HG03103 (cell line): Measurements from ENCODE around the gene CDH23.

Source experiments
- ATAC-seq: cut with Tn5 transposase; IDR thresholded peaks from one replicate; pipeline ENCODE4 v1.9.1; 2021; ENCODE audit warnings: low read depth; ENCODE audit not compliant: unreplicated experiment

CDH23 gene

GRCh38 chr10:71553432-71553831 lies 156.7 kb downstream of the CDH23 start:
- no peak for ATAC-seq

GRCh38 chr10:71554671-71555070 lies 158.0 kb downstream of the CDH23 start:
- ATAC-seq, result no peak

DNA sequence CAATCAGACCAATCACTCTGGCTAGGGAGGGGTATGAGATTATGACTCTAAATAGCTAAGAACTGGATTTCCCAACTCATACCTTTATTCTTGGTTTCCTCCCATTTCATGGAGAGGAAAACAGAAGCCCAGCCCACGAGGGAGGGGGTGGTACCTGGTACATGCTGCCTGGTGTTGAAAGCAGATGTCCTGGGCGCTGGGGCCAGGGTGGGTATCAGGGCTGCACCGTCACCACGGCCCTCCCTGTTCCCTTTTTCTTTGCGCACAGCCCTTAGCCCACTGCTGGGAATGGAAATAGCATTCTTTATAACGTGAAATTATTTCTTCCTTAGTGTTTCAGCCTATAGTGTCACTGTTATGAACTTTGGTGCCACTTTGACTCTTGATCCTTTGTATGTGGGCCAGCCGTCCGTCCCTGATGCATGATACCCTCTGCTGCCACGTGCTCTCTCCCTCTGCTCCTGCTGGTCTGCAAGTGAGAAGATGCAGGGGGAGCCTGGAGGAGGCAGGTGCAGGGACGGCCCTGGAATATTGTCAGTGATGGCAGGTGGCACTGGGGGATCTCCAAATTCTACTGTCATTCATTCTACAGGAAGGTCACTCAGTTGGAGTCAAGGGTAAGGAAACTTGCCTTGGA lies 158.5 kb downstream of the CDH23 start:
- ATAC-seq, result no peak

DNA sequence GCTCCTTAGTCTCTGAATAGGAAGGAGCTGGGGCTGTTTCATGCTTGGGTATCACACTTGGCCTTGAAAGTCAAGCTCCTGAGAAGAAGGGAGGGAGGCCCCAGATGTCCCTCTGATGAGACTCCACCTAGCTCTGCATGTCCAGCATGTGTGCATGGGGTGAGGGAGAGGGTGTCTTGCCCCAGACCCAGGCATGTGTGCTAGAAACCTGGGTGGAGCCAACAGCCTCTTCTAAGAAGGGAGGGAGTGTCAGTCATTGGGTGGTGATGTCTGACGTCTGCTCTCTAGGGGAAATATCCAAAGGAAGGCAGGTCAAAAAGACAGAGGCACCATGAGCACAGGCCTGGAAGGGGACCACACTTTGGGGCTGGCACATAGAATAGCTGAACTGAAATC lies 159.0 kb downstream of the CDH23 start:
- no peak for ATAC-seq

- ATAC-seq, result no peak
Observed at GRCh38 chr10:71558991-71559390, 162.3 kb downstream of the CDH23 start.

DNA sequence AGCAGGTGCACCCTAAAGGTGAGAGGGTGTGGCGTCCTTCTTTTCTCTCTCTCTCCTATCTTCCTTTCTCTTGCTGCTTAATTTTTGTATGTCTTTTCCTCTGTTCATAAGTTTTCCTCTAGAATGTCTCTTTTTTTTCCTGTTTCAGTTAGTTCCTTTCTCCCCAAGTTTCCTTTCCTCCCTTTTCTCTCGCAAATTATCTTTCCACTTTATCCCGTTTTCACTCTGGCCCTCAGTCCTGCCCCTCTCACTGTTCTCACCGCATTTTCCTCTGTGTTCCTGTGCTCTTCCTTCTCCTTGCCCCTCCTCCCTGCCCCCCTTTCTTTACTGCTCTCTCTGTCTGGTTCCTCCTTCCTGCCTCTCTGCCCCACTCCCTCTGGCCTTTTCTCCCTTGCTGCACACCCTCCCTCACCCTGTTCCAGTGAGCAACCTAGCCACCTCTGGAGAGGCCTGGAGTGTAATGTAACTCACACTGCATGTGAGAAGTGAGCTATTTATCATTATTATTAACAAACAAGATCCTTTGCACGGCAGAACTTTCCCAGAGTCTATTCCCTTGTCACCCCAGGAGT lies 164.4 kb downstream of the CDH23 start:
- no peak for ATAC-seq

- no peak for ATAC-seq
Observed at GRCh38 chr10:71562181-71562580, 165.5 kb downstream of the CDH23 start.

DNA sequence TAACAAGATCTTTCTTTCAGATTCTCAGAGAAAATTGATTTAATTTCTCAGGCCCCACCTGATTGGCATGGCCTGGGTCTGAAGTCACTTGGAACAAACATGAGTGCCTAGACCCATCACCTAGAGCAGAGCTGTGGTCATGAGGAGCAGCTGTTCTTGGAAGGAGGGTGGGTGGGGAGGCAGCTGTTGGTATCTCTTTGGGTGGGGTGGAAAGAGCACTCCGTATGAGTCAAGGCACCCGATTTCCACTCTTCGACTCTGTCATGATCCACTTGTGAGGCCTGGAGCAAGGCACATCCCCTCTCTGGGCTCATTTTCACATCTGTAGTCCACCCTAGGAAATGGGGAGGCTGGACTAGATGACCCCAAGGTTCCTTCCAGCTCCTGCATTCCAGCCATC lies 166.2 kb downstream of the CDH23 start:
- ATAC-seq, result no peak

- no peak for ATAC-seq
Observed at GRCh38 chr10:71564194-71564820, 167.6 kb downstream of the CDH23 start.

- ATAC-seq, result no peak
Observed at GRCh38 chr10:71565284-71566000, 168.7 kb downstream of the CDH23 start.

GRCh38 chr10:71567006-71567405 lies 170.3 kb downstream of the CDH23 start:
- ATAC-seq, result no peak

DNA sequence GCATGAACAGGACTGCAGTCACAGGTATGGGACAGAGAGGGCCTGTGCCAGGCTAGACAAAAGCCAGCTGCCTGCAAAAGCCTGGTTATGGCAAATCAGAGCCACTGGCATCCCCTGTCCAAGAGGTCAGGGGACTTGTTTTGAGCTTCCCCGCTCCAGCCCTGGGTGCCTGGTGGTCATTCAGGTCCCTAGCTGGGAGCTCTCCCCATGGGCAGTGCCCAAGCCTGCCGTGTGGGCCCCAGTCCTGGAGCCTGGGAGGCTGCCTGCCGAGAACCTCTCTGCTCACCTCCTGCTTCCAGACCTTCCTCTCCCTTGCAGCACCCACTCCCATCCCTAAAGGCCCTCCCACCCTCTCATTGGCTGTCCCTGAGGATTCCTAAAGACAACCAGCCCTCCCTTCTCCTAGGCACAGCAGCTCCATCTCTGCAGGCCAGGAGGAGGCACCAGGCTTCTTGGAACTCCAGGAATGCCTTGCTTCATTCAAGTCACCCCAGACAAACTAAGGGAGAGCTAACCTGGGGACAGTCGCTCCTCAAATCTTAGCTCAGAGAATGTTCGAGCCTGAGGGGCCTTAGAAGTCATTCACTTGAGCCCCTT lies 172.3 kb downstream of the CDH23 start:
- no peak for ATAC-seq

DNA sequence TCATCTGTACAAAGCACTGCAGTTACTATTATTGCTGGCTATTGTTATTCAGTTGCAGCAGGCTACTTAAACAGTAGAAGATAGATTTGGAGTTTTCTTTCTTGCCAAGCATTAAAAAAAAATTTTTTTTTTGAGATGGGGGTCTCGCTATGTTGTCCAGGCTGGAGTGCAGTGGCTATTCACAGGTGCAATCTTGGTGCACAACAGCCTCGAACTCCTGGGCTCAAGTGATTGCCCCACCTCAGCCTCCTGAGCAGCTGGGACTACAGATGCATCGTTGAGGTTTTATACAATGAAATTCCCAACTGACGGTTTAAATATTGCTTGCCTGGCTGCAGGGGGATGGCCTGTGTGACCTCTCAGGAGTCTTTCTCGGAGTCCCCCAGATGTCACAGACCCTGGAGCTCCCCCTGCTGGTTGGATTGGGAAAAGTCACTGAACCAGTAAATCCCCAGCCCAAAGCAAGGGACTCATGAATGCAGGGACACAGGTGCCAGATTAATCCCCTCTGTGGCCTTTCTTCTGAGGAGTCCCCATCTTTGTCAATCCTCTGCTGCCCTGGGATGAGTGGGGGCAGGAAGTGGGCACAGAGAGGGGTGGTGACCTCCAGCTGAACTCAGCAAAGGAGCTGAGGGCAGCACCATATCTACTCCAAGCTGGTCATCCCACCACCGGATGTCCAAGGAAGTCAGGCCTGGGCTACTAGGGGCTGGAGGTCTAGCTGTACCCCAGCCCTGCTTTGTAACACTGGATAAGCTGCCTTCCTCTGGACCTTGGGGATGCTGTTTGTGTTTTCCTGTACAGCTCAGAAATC lies 173.3 kb downstream of the CDH23 start:
- no peak for ATAC-seq

GRCh38 chr10:71571460-71572175 lies 174.9 kb downstream of the CDH23 start:
- no peak for ATAC-seq

- ATAC-seq, result no peak
Observed at GRCh38 chr10:71572962-71573361, 176.2 kb downstream of the CDH23 start.

- no peak for ATAC-seq
Observed at GRCh38 chr10:71573562-71574518, 177.1 kb downstream of the CDH23 start.

DNA sequence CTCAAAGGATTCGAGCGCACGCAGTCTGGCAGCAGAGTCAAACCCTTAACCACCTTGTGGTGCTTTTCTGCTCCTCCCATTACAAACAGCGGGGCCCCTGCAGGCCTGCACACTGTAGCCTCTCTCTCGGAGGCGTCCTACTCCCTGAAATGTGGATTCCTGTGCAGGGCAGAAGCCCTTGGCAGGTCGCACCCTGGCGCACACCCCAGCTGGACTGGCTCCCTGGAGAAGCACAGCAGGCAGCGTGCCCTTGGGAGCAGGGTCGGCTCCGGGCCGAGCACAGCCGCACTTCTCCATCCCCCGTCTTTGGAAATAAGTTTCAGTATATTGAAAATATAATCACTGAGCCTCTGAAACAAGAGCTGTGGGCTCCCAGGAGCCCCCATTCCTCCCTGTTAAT lies 178.7 kb downstream of the CDH23 start:
- ATAC-seq, result no peak

DNA sequence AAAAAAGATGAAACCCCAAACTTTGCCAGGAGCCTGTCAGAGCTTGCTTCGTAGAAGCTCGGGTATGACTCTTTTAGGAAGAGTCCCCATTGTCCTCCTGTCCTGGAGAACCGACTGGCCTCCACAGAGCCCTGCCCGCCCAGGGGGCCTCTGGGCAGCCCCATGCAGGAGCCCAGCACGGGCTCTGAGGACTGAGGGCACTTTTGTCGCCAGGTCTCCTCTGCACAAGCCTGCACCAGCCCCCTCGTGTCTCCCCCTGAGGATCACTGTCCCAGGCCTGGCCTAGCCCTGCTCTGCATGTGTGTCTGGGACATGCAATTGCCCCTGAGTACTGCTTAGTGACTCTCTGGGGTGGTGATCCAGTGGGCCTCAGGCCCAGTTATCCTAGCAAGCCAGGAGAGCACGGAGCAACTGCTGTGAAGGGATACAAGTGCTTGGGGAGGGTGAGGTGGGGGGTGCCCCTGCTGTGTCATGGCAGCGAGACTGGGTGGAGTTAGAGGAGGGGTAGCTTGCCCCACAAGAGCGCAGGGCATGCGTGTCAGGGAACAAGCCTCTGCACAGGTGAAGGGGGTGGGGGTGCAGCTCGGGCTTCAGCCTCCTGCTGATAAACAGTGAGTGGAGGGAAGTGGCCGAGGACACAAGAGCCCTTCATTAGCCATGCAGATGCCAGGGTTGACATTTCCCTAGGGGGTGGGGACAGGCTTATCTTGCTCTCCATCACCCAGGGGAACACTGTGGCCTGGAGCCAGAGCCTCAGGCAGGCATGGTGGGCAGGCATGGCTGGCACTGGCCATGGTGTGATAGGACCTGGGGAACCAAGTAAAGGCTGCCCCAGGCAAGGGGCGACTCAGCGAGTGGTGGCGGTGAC lies 179.4 kb downstream of the CDH23 start:
- no peak for ATAC-seq
